NCI-H1092 treated with DMSO at 0.1 percent for 48 hours (cell line): Measurements from ENCODE around the gene SPDEF.

ENCODE experiments used
- DNase-seq: peaks from one replicate; lab custom pipeline; 2025; lab: John Stamatoyannopoulos, UW

SPDEF gene

GRCh38 chr6:34583861-34584604 lies 27.9 kb upstream of the SPDEF start:
- no peak for DNase-seq

DNA sequence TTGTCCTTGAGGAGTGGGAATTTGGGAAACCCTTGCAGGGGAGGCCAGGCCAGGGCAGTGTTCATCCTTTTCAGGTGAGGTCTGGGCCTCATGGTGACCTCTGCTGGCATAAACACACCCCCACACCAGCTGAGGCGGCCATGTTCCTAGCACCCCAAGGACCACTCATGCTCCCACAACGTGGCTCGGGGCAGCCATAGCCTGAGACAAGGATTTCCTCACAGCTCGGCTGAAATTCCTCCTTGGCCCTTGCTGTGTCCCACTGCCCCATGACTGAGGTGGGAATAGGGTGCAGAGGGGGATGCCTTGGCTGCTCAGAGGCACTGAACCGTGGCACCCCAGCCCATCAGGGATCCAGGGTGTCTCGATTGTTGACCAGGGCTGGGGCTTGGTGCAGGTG lies 27.3 kb upstream of the SPDEF start:
- no peak for DNase-seq

GRCh38 chr6:34581561-34581920 lies 25.4 kb upstream of the SPDEF start:
- DNase-seq = no peak

GRCh38 chr6:34580707-34581560 lies 24.8 kb upstream of the SPDEF start:
- DNase-seq = no peak

DNA sequence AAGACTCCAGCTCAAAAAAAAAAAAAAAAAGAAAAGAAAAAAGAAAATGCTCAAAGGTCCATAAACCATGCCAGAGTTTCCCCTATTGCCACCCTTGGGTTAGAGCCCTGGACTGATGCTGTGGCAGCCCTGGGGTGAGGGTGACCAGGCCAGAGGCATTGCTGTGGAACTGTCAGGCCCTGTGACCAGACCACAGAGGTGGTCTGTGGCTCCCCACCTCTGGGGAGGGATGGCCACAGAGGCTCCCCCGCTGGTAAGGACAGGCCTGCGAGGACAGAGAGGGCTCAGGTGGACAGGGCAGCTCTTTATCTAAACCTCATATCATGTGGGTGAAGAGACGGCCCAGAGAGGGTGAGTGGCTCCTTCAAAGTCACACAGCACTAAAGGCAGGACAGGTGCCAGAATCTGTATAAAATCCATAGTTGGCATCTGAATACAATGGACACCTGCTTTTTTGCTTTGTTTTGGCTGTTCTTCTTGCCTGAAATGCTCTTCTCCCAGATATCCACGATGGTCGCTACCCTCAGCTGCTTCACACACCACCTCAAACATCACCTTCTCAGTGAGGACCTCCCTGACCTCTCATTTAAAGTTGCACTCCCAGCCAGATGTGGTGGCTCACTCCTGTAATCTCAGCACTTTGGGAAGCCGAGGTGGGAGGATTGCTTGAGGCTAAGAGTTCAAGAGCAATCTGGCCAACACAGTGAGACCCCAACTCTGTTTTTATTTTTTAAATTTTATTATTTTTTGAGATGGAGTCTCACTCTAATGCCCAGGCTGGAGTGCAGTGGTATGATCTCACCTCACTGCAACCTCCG lies 22.5 kb upstream of the SPDEF start:
- DNase-seq = no peak

DNA sequence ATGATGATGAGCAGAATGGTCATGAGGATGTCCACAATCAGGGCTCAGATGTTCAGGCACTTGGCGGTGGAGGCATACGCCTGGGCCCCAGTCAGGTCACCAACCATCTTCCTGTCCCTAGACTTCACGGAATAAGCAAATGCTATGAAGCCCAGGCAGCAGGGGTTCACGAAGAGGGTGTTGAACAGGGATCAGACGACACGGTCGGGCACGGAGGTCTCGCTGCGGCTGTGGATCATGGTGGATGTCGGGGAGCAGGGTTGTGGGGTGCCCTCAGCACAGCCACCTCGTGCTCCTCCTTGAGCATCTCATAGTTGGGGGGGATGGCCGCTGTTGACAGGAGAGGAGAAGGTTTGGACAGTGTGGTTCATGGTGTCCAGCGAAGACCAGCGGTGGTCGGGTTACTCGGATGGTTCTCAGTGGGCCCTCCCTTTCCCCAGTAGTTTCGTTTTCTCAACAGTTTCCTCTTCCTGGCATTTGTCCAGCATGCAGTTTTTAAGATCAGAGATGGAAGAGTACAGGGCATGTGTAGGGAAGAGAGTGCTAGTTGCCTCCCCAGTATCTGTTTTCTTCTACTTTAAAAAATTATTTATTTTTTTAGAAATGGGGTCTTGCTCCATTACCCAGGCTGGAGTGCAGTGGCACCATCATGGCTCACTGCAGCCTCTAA lies 20.3 kb upstream of the SPDEF start:
- no peak for DNase-seq

- no peak for DNase-seq
Measured at GRCh38 chr6:34575326-34575725, 19.2 kb upstream of the SPDEF start.

- no peak for DNase-seq
Measured at GRCh38 chr6:34574647-34575293, 18.6 kb upstream of the SPDEF start.

GRCh38 chr6:34573567-34574183 lies 17.5 kb upstream of the SPDEF start:
- DNase-seq = no peak

GRCh38 chr6:34572585-34572984 lies 16.5 kb upstream of the SPDEF start:
- no peak for DNase-seq

DNA sequence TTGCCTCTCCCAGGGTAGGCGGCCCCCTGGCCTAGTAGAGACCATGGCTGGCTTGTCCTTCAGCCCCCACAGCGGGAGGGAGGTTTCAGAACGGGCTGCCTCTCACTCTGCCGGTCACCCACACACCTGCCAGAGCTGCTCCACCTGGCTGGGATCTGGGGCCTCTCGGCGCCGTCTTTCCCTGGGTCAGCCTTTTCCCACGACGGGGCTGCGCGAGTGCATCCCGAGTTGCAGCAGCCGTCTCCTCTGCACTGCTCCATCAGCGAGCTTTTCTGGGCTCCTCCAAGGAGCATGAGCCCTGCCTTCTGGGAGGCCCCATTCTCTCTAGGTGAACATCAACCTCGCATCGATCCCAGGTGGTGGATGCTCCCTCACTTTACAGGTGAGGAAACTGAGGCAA lies 15.9 kb upstream of the SPDEF start:
- DNase-seq = no peak

DNA sequence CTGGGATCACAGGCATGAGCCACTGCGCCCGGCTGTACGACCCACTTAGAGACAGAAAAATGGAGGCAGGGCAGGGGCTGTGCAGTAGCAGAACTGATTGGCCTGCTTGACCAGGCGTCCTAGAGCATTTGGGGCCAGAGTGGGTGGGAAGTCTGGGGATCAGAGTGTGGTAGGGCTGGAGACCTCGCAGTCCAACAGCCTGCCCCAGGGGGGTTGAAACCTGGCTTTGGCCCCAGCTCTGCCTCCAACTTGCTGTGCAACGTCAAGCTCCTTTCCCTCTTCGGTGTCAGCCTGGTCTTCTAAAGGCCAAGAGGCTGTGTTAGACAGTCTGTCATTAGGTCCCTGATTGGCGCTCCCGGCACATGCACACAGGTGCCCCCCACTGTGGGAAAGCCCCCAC lies 15.3 kb upstream of the SPDEF start:
- no peak for DNase-seq

GRCh38 chr6:34570066-34570833 lies 14.1 kb upstream of the SPDEF start:
- DNase-seq = no peak

- no peak for DNase-seq
Measured at GRCh38 chr6:34569361-34569973, 13.3 kb upstream of the SPDEF start.

- no peak for DNase-seq
Measured at GRCh38 chr6:34568341-34569201, 12.4 kb upstream of the SPDEF start.

DNA sequence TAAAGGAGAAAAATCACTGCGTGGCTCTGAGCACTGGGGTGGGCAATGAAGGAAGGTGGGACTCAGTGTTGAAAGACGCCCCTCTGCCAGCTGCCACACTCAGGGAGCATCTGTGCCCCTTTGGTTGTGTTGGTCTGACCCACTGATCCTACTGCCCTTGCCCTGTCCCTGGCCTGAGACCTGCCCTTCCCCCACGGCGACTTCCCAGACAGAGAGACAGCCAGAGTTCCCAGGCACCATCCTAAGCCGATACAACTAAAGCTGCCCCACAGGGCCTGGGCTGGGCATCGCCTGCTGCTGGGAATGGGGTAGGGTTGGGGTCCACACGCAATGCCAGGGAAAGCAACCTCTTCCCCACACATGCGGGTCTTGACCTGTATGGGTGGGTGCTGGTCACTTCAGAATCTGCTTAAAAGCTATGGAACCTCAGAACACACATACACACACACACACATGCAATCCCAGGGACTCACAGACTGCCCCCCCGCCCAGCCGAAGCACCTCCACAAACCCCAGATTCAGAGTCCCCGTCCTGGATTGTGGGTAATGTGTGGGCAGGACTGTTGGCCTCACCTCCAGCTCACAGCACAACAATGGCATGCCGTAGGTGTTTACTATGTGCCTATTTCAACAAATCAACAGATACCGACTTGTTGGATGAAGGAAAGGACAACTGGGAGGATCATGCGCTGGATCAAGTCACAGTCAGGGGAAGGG lies 10.9 kb upstream of the SPDEF start:
- DNase-seq = no peak

- peak; percentile 8 for DNase-seq
Measured at GRCh38 chr6:34565722-34566137, 9.6 kb upstream of the SPDEF start.

GRCh38 chr6:34564181-34564580 lies 8.1 kb upstream of the SPDEF start:
- DNase-seq = no peak
